SIG-M5 treated with dmso at 0.1 percent for 504 hours (cell line): ENCODE data around the gene RUNX2.
"Not testable (repeated sequence)": the region's sequence is repeated elsewhere in the genome, so short reads cannot be mapped to it uniquely, and the experiment has no call there.

Experiments
- DNase-seq: peaks from one replicate; lab custom pipeline; 2025; ENCODE audit not compliant: unreplicated experiment; lab: John Stamatoyannopoulos, UW

The RUNX2 gene

DNA sequence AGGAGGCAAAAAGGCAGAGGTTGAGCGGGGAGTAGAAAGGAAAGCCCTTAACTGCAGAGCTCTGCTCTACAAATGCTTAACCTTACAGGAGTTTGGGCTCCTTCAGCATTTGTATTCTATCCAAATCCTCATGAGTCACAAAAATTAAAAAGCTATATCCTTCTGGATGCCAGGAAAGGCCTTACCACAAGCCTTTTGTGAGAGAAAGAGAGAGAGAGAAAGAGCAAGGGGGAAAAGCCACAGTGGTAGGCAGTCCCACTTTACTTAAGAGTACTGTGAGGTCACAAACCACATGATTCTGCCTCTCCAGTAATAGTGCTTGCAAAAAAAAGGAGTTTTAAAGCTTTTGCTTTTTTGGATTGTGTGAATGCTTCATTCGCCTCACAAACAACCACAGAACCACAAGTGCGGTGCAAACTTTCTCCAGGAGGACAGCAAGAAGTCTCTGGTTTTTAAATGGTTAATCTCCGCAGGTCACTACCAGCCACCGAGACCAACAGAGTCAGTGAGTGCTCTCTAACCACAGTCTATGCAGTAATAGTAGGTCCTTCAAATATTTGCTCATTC lies at the start of gene RUNX2:
Gene RUNX2, plus strand, starts transcription at position 375 of the 567 bp plus-strand sequence. CDS start 397 bp downstream, outside the sequence.
- DNase-seq = no peak

DNA sequence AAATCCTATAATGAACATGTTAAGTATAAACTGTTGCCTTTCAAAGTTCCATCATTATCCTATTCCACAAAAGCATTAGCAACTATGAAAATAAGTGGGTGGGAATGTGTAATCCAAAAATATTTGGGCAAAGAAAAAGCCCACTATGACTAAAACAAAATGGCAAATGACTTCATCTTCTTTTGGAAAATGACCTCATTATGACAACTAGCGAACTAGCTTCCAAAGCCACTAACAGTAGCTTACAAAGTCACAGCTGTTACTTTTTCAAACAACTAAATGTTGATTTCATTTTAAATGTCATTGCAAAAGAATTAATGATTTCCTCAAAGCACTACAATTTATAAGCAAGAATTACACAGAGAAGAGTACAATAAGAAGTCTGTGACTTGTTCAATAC lies 49.8 kb upstream of the RUNX2 start:
- DNase-seq = no peak

DNA sequence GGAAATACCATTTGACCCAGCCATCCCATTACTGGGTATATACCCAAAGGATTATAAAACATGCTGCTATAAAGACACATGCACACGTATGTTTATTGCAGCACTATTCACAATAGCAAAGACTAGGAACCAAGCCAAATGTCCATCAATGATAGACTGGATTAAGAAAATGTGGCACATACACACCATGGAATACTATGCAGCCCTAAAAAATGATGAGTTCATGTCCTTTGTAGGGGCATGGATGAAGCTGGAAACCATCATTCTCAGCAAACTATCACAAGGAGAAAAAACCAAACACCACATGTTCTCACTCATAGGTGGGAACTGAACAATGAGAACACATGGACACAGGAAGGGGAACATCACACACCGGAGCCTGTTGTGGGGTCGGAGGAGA lies 41.4 kb upstream of the RUNX2 start:
- not testable (repeated sequence) for DNase-seq

DNA sequence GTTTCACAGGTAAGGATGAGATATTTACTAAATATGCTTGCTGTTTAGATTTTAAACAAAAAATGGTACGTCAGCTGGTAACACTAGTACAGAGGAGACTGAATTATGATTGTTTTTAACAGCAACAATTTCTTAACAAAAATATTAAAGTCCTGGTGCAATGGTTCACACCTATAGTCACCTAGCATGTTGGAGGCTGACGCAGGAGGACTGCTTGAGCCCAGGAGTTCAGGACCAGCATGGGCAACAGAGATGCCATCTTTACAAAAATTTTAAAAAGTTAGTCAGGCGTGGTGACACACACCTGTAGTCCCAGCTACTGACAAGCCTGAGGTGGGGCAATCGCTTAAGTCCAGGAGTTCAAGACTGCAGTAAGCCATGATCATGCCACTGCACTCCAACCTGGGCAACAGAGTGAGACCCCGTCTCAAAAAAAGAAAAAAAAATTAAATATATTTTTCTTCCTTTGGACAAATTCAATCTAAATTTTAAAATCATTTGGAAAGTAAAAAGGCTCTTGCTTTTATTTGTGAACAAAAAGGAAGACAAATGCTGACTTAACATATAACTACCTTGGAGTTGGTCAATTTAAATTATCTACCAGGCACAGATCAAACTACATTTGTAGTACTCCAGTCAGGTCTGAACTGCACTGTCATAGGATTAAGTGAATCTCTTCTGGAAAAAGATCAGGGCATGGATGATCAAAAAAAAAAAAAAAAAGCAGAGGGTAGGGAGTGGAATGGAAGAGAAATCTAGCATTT lies 38.2 kb upstream of the RUNX2 start:
- no peak for DNase-seq

DNA sequence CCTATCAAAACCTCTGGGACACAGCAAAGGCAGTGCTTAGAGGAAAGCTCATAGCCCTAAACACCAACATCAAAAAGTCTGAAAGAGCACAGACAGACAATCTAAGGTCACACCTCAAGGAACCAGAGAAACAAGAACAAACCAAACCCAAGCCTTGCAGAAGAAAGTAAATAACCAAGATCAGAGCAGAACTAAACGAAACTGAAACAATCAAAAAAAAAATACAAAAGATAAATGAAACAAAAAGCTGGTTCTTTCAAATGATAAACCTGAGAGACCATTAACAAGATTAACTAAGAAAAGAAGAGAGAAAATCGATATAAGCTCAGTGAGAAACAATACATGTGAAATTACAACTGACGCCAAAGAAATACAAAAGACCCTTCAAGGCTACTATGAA lies 34.8 kb upstream of the RUNX2 start:
- no peak for DNase-seq

DNA sequence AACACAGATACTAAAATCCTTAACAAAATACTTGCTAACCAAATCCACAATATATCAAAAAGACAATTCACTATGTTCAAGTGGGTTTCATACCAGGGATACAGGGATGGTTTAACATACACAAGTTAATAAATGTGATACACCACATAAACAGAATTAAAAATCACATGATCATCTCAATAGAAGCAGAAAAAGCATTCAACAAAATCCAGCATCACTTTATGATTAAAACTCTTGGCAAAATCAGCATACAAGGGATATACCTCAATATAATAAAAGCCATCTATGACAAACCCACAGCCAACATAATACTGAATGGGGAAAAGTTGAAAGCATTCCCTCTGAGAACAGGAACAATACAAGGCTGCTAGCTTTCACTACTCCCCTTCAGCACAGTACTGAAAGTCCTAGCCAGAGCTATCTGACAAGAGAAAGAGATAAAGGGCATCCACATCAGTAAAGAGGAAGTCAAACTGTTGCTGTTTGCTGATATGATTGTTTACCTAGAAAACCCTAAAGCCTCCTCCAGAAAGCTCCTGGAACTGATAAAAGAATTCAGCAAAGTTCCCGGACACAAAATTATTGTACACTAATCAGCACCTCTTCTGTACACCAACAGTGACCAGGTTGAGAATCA lies 33.9 kb upstream of the RUNX2 start:
- not testable (repeated sequence) for DNase-seq

DNA sequence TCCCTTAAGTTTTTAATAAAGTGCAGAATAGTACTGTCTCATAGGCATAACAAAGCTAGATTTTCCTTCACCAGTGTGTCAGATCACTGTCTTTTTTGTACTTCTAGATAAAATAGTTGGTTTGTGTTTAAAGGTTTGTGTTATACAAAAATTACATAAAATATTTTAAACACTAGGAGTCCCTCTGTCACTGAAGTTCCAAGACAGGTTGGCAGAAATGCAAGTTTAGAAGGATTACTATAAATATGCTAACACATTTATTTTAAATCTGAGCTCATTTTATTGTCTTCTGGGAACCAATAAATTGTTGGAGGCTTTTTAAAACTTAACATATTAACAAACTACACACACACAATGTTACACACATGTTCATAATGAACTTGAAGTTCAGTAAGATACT lies 30.8 kb upstream of the RUNX2 start:
- no peak for DNase-seq

DNA sequence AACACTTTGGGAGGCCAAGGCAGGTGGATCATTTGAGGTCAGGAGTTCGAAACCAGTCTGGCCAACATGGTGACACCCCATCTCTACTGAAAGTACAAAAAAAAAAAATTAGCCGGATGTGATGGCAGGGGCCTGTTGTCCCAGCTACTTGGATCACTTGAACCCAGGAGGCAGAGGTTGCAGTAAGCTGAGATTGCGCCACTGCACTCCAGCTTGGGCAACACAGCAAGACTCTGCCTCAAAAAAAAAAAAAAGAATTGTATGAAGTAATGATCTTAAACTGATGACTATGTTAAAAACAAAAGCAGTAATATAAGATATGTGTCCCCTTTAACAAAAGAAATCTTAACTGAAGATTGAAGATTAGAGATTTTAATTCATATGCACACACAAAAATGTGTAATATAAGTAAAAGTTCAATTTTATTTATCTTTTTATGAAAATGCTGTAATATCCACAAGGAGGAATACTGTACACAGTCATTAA lies 29.0 kb upstream of the RUNX2 start:
- no peak for DNase-seq

DNA sequence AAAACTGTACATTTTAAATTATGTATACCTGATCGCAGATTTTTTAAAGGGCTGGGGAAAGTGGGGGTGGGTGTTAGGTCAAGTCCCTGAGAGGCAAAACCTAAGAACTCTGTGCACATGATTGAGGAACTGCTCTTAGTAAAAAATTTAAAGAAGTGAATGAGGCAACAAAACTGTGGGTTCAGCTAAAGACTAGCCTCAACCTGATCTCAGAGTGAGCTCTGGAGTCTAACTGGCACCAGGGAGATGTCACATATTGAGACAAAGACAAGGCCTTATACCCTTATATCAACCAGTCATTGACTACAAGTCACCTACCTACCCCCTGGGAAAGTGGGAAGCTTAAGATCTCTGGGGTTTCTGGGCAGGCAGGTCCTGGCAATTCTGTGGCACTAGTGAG lies 27.4 kb upstream of the RUNX2 start:
- no peak for DNase-seq

DNA sequence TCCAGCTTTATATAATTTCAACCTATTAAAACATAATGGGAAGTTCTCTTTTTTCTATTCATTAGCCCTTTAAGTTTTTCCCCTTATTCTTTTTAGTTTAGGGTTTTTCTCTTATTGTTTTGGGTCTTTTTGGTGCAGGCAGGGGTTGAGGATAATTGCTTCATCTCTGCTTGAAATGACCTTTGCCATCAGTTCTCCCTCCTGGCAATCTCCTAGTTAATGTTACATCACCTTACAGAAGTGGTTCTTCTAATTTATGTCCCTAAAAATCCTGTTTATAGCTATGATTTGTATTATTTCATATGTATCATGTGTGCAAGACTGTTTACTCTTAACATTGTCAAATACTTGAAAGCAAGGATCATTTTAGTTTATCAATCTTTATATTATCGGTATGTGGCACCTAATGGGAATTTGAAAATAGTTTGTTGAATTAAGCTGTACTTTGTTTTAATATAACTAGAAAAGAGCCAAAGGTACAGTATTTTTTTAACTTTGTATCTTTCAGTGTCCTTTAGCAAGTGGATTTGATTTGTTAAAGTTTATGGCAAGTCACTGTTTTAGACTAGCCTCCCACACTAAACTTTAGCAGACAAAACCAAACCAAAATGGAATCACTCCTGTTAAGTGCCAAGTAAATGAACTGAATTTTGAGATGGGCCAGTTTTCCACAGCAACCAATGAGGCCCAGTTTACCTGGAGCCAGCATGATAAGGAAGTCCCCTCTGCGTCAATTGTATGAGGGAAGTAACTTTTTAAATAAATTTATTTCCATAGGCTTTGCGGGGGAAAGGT lies 26.6 kb upstream of the RUNX2 start:
- no peak for DNase-seq

DNA sequence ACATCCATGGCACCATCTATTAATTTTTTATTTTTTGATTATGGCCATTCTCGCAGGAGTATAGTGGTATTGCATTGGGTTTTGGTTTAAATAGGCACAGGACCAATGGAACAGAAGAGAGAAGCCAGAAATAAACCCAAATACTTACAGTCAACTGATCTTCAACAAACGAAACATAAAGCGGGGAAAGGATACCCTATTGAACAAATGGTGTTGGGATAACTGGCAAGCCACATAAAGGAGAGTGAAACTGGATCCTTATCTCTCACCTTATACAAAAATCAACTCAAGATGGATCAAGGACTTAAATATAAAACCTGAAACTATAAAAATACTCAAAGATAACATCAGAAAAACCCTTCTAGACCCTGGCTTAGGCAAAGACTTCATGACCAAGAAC lies 25.3 kb upstream of the RUNX2 start:
- no peak for DNase-seq

DNA sequence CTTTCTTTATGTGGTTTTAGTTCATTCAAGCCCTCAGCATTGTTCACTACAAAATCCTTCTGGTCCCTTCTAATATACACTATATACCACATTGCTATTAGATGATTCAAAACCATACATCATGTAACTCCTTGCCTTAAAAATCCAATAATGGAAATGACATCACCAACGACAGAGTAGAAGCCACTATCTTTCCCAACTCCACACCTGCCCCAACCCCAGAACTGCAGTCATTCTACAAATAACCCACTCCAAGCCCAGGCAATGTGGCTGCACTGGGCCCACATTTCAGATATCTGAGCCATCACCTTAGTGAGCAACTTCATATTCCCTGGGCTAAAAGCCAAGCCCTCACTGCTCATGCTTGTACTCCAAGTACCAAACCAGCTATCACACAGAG lies 22.6 kb upstream of the RUNX2 start:
- DNase-seq = no peak

DNA sequence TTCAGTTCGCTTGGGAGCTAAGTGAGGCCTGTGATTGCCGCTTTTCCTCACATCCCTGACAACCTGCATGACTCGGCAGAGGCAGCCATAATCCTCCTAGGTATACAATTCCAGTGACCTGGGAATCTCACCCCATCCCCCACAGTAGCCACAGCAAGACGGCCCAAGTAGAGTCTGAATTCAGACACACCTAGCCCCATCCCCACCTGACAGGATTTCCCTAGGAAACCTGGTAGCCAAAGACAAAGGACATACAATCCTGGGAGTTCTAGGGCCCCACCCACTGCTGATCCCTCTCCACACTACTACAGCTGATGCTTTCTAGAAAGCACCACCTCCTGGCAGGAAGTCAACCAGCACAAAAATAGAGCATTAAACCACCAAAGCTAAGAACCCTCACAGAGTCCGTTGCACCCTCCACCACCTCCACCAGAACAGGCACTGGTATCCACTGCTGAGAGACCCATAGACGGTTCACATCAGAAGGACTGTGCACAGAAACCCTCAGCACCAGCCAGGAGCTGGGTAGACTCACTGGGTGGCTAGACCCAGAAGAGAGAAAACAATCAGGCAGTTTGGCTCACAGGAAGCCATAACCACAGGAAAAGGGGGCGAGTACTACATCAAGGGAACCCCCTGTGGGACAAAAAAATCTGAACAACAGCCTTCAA lies 17.9 kb upstream of the RUNX2 start:
- no peak for DNase-seq

DNA sequence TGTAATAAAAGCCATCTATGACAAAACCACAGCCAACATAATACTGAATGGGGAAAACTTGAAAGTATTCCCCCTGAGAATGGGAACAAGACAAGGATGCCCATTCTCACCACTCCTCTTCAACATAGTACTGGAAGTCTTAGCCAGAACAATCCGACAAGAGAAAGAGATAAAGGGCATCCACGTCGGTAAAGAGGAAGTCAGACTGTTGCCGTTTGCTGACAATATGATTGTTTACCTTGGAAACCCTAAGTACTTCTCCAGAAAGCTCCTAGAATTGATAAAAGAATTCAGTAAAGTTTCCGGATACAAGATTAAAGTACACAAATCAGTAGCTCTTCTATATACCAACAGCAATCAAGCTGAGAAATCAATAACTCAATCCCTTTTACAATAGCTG lies 14.0 kb upstream of the RUNX2 start:
- DNase-seq = no peak

DNA sequence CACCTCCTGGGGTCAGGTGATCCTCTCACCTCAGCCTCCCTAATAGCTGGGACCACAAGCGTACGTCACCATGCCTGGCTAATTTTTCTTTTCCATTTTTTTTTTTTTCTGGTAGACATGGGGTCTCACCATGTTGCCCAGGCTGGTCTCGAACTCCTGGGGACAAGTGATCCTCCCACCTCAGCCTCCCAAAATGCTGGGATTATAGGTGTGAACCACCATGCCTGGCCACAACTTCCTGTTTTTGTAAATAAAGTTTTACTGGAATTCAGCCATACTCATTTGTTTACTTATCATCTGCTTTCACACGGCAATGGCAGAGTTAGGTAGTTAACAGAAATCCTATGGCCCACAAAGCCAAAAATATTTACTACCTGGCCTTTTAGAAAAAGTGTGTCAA lies 7.8 kb upstream of the RUNX2 start:
- no peak for DNase-seq

DNA sequence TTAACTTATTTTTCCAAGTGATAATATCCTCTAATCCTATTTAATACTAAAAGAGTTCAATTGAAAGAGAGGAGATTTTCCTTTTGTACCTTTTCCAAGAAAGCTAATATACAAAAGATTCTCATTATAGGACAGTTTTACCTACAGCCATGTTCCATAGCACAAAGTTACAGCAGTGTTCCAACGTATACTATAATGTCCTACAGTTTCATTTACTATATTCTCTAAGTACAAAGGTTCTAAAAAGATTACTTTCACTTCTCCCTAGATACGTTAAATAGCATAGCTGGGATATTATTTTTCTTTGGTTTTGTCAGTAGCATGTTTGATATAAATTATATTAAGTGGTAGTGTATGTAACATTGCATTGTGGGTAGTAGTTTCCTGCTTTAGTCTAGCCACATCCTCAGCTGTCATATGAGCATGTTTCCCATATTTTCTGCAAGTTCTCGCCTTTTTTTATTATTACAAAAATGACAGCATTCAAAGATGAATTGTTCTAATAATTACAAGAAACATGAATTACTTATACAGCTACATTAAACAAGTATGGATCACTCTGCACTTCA lies 4.4 kb upstream of the RUNX2 start:
- DNase-seq = no peak

DNA sequence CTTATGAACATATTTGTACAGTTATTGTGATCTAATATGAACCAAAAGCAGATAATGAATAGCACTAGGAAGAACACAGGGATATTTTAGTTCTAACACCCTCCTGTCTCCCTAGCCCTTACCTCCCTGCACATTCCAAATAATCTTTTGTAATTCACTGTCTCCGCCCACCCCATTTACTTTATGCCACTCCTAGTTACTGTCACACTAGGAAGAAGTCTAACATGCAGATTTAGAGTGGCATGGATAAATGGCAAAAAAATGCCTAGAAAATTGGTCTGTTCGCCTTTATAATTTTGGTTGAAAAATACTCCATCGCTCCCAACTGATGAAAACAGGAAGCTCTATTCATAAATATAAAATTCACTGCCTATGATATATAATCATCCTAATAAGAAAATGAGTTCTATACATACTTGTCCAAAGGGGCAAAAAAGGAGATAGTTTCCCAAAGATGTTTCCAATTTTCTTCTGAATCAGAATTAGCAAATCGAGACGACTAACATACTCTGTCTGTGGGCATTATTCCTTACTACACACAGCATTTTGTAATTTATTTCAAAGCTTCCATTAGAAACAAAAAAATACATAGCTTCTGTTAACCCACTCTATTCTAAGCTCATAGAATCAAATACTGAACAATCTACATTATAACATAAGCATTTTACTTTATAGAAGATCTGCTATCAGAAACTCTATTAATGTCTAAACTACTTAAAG lies 1.3 kb upstream of the RUNX2 start:
- no peak for DNase-seq

DNA sequence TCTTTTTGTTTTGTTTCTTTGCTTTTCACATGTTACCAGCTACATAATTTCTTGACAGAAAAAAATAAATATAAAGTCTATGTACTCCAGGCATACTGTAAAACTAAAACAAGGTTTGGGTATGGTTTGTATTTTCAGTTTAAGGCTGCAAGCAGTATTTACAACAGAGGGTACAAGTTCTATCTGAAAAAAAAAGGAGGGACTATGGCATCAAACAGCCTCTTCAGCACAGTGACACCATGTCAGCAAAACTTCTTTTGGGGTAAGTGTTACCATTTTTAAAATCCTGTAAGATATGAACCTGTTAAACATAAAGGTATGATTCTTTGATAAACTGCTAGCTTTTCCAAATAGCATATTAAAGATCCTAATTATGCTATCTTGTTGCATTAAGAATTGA lies 393 bp downstream of the RUNX2 start:
- DNase-seq = no peak

DNA sequence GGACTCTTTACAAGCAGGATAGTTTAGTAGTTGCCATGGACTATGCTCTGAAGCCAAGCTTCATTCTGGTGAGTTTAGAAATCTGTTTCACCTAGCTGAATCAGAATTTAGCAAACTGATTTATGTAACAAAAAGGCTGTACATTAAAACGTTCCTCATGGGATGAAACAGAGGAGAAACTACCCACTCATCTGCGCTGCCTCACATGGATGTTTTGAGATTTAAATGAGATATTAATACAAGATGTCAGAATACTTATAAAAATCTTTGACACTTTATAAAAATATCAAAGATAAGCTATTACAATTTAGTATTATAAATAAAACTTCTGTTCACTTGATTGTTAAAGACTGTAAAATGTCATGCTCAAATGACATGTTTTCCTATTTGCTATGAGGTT lies 16.8 kb downstream of the RUNX2 start:
- DNase-seq = no peak

DNA sequence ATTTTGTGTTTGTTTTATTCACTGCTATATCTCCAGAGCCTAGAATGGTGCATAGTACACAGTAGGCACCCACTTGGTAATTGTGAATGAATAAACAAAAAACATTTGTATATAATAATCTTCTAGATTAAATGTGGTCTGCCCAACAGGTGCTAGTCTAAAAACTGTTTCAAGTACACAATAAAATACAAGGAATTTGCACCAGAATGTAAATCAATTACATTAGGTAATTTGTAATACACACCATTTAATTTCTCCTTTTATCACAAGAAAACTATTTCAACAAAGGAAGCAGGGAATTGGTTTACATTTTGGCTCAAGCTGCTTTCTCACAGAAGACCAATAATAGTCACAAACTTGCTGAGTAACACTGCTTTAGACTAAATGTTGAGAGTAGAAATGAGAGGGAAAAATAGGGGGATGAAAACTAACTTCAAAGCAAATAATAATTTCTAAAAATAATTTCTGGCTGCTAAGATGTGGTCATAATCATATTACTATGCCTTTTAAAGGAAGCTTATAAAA lies 22.1 kb downstream of the RUNX2 start:
- no peak for DNase-seq
